GM18507 (cell line): ENCODE measurements around the gene CAMK4.

ENCODE experiments used
- DNase-seq: peaks from one replicate; pipeline ENCODE4 v3.0.0; 2011; ENCODE audit warnings: low read depth; ENCODE audit not compliant: insufficient read length; ENCODE audit errors: extremely low spot score
- FAIRE-seq: peaks from 2 replicates; lab custom pipeline; 2011; peaks lifted over from hg19 to GRCh38; lab: Jason Lieb, UNC

CAMK4 gene

DNA sequence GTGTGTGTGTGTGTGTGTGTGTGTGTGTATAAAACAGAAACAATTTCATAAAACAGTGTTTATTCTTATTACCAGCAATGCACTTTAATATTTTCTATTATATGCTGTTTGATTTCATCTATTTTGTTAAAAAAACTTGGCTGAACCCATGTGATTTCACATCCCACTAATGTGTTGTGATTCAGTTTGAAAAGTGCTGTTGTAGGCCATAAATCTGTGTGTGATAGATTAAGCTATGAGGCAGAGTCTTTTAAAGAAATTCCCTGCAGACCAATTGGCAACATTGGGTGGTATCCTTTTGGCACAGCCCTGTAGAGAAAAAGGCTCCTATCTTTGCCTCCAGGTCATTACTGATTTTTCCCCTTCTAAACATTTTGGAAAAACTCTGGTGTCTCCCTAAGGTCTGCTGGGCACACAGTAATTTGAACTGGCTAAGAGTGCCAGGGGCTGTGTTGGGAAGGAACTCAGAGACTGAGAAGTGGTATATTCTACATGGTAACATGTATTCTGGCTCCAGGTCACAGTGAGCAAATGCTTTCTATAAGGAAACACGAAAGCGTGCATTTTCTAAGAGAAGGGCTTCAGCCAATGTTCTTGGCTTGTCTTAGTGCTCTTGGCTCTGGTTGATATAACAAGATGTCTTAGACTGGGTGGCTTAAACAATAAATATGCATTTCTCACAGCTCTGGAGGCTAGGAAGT is 4.5 kb downstream of the CAMK4 start:
- DNase-seq, result no peak
- no peak for FAIRE-seq

DNA sequence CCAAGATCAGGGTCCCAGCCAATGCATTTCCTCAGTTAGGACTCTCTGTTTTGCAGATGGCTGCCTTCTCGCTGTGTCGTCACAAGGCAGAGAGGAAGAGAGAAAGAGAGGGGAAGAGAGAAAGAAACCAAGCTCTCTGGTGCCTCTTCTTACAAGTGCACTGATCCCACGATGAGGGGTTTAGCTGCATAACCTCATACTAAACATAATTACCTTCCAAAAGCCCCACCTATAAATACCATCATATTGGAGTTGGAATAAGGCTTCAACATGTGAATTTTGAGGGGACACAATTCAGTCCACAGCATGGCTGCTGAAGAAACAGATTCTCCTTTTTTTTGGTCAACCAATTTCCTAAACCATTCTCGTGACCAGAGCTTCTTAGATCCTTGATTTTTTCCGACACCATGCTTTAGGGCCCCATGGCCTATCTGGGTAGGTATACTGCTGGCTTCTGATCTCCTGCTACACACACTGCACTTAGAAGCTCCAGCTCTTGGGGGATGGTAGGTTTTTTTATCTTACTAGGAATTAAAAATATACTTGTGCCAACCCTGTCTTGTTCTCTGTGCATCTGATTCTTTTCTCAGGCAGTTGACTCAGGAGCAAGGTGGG is 5.1 kb downstream of the CAMK4 start:
- no peak for DNase-seq
- peak; percentile 87 for FAIRE-seq

DNA sequence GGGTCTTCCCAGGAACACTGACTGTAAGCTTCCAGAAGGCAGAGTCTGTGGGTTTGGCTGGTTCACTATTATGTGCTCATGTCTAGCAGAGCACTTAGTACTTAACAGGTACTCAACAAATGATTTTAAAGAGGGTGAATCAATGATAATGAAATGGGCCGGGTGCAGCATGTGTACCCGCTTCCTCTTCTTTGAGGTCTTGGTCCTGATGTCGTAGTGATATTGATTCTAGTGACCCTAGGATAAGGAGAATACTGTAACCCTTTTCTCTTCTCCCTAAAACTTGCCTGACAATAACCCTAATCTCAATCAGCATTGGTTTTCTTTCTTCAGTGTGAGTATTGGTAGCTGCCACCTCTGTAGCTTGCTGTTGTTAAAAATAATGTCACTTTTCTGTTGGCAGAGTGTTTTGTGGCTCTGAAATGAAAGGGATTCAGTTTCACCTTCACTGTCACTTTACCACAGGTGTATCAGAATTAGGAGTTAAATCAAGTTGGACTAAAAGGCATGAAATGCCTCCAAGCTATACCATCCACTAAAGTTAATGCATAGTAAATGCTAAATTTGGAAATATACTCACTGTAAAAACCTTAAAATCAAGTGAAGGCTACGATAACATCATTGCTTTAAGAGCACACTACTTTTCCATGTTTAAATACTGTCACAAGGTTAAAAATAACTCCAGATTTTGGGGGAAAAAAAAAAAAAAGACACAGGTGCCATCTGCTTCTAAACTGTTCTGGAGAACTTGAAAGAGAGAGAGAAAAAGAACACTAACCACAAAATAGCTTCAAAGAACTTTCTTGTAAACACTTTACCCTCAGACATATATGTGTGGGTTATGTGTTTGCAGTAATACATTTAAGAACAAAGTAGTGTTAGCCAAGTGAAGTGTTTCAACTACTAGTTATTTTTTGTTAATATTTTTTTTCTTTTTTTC is 6.0 kb downstream of the CAMK4 start:
- FAIRE-seq (peak; percentile 82), DNase-seq (no peak)

DNA sequence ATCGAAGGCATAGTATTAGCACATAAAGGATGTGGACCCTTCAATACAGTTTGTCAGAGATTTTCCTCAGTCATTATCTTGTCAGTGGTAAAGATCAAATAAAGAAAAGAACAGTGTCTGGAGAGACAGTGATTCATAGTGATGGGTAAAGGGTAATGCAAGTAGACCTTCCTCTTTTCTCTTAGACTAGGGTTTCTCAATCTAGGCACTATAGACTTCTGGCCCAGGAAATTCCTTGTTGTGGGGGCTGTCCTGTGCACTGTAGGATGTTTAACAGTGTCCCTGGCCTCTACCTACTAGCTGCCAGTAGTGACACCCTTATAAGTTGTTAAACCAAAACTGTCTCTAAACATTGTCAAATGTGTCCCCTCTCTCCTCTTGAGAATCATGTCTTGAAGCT is 6.9 kb downstream of the CAMK4 start:
- FAIRE-seq, result peak; percentile 71

GRCh38 chr5:111232311-111233051 is 8.3 kb downstream of the CAMK4 start:
- peak; percentile 60 for FAIRE-seq
- no peak for DNase-seq

More for the DNA sequence above, 6.9 kb downstream of the CAMK4 start:
- no peak for DNase-seq

DNA sequence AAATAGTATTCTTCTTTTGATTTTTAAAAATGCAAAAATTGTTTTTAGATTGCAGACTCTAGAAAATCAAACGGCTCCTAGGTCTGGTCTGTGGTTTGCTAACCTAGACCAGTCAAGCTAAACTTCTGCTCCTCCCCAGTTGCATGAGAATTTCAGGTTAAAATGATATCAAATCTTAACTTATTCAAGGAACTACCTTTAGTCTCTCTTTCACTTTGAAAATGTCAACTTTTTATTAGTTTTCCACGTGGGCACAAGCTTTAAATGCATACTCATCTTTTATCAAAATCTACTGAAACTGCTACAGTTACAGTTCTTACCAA is 8.8 kb downstream of the CAMK4 start:
- peak; percentile 64 for FAIRE-seq

DNA sequence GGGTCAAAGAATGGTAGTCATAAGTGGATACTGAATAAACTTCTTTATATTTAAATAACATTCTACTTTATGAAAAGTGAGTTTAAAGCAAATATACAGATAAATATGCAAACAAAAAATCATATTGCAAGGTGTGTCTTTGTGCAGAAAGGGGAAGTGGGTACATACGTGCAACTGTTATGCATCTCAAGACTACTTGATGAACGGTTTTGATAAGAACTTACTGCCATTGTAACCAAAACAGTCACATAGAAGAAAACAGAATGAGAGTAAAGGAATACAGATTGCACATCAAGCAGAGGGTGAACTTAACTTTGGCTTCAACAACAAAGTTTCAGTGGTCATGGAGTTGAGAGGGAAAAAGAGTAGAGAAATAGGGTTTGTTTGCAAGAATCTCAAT is 9.9 kb downstream of the CAMK4 start:
- FAIRE-seq (peak; percentile 81), DNase-seq (no peak)

More for the DNA sequence above, 8.8 kb downstream of the CAMK4 start:
- no peak for DNase-seq

GRCh38 chr5:111235635-111236034 is 11.5 kb downstream of the CAMK4 start:
- DNase-seq (no peak), FAIRE-seq (no peak)

- DNase-seq, result no peak
- peak; percentile 51 for FAIRE-seq
Observed at GRCh38 chr5:111236348-111236747, 12.2 kb downstream of the CAMK4 start.

DNA sequence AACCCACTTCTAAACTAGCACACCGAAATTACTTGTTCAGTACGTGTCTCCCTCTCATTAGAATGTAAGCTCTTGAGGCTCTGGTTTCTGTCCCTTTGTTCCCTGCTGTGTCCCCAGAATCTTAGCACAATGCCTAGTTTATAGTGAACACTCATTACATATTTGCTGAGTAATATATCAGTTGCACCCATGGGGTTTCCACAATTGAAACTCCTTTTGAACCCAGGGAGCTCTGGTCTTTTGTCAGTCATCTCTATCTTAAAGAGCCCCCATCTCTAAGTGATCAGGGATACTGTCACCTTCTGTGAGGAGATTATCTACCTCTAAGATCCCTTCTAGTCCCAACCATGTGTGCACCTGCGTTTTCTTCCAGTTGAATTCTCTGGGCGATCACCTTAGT is 12.8 kb downstream of the CAMK4 start:
- peak; percentile 39 for FAIRE-seq
- DNase-seq, result no peak

GRCh38 chr5:111237470-111237869 is 13.3 kb downstream of the CAMK4 start:
- DNase-seq (no peak), FAIRE-seq (peak; percentile 59)

GRCh38 chr5:111238431-111239225 is 14.4 kb downstream of the CAMK4 start:
- FAIRE-seq, result no peak
- DNase-seq, result no peak

DNA sequence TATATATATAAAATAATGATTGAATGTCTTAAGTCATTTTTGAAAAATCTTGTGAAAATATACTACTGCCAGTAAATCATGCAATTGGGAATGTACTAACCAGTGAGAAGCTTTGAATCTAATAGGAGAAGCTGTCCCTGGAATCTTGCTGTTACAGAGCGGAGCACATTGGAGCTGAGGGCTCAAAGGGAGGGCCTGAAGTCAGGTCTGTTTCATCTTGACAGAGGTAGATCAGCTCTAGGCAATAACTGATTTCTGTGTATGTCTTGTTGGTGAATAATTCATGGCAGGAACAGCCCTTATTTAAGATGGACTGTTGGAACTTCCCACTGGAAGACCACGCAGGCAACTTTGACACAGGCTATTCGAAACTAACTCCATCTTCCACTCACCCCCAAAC is 17.5 kb downstream of the CAMK4 start:
- no peak for DNase-seq
- FAIRE-seq, result no peak

GRCh38 chr5:111242606-111243005 is 18.4 kb downstream of the CAMK4 start:
- DNase-seq, result no peak
- no peak for FAIRE-seq

- FAIRE-seq, result peak; percentile 18
- no peak for DNase-seq
Observed at GRCh38 chr5:111243318-111243717, 19.1 kb downstream of the CAMK4 start.

- peak; percentile 38 for FAIRE-seq
- DNase-seq, result no peak
Observed at GRCh38 chr5:111245654-111246053, 21.5 kb downstream of the CAMK4 start.

- DNase-seq (no peak), FAIRE-seq (peak; percentile 5)
Observed at GRCh38 chr5:111246459-111246858, 22.3 kb downstream of the CAMK4 start.

DNA sequence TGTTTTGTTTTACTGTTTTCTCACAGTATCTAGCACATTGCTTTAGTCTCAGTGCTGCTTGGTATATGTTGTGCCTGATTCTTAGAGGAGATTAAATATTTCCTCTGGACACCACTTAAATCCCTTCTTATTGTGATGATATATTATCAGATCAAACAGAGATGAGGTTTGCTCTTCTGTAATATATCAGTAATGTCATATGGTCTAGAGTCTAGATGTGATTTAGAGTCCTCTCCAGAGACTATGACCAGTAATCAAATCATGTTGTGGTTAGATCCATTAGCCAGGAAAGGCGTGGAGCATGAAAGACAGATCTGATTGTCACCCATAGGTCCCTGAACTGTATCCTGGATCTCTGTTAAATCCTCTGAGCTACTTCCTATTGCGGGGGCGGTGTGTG is 24.4 kb downstream of the CAMK4 start:
- DNase-seq (no peak), FAIRE-seq (peak; percentile 26)

DNA sequence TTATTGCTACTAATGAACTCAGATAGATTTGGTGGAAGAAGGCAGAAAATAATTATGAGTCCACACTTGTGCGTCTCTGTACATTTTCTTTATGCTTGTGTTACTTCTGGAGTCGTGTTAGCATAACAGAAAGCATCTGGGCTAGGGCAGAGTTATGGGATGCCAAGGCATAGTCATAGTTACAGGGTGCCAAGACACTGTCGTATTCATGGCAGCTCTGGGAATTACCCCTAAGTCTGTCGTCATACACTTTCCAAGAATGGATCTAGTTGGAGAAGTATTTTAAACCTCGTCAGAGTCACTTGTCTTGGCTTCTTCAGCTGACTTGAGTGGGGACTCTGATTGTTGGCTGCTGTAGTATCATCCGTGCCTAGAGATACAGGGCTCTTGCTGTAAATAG is 27.7 kb downstream of the CAMK4 start:
- no peak for DNase-seq
- FAIRE-seq, result peak; percentile 69
